ENCODE data around the gene NR5A2.

DNA sequence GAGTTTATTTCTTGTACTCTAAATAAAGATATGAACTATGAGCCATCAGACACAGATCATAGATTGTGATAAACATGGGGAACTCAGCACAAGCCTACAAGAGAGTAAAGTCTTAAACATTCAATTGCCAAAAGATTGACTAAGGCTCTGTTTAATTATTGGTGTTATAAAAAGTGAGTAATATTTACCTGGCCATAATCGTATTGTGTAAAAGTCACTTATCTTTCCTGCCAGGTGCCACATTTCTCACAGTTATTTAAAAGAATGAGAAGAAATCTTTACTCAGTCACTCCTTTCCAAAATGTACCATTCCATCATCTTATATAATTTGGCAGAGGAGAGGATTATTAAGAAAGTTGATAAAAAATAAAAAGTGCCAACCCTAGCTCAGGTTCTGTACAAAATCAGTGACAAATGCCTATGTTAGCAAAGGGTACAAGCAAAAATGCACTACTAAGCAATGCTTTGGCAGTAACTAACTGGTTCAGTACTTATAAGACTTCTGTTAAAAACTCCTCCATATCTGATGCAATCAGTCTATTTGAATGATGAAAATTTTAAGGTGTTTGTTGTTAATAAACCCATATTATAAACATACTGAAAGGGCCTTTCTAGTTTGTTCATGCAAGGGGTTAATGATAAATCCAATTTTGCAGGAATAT lies 5.8 kb upstream of the NR5A2 start:
- TF ChIP-seq, protein P1, sequence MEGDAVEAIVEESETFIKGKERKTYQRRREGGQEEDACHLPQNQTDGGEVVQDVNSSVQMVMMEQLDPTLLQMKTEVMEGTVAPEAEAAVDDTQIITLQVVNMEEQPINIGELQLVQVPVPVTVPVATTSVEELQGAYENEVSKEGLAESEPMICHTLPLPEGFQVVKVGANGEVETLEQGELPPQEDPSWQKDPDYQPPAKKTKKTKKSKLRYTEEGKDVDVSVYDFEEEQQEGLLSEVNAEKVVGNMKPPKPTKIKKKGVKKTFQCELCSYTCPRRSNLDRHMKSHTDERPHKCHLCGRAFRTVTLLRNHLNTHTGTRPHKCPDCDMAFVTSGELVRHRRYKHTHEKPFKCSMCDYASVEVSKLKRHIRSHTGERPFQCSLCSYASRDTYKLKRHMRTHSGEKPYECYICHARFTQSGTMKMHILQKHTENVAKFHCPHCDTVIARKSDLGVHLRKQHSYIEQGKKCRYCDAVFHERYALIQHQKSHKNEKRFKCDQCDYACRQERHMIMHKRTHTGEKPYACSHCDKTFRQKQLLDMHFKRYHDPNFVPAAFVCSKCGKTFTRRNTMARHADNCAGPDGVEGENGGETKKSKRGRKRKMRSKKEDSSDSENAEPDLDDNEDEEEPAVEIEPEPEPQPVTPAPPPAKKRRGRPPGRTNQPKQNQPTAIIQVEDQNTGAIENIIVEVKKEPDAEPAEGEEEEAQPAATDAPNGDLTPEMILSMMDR (IDR thresholded peaks at IDR 0.05) = no peak
- TF ChIP-seq EP300 (IDR thresholded peaks at IDR 0.05) = no peak
- no peak for TF ChIP-seq POLR2AphosphoS5 (IDR thresholded peaks at IDR 0.05)
